Measurements from ENCODE around the gene TTPAL.

The TTPAL gene

GRCh38 chr20:44438782-44439181 is 36.9 kb upstream of the TTPAL start:
- DNase-seq (ENCODE audit: extremely low read depth in 1 of 2, low read depth in 1 of 2) = no peak

GRCh38 chr20:44439318-44439717 is 36.4 kb upstream of the TTPAL start:
- DNase-seq (ENCODE audit: extremely low read depth in 1 of 2, low read depth in 1 of 2) = no peak

GRCh38 chr20:44442298-44443070 is 33.2 kb upstream of the TTPAL start:
- no peak for DNase-seq (ENCODE audit: extremely low read depth in 1 of 2, low read depth in 1 of 2)

GRCh38 chr20:44445742-44446710 is 29.6 kb upstream of the TTPAL start:
- DNase-seq (ENCODE audit: extremely low read depth in 1 of 2, low read depth in 1 of 2) = no peak

GRCh38 chr20:44447827-44448419 is 27.8 kb upstream of the TTPAL start:
- DNase-seq (ENCODE audit: extremely low read depth in 1 of 2, low read depth in 1 of 2) = no peak

- no peak for DNase-seq (ENCODE audit: extremely low read depth in 1 of 2, low read depth in 1 of 2)
These were observed 26.7 kb upstream of the TTPAL start for GRCh38 chr20:44448753-44449546.

GRCh38 chr20:44449864-44450263 is 25.8 kb upstream of the TTPAL start:
- DNase-seq (ENCODE audit: extremely low read depth in 1 of 2, low read depth in 1 of 2) = no peak

DNA sequence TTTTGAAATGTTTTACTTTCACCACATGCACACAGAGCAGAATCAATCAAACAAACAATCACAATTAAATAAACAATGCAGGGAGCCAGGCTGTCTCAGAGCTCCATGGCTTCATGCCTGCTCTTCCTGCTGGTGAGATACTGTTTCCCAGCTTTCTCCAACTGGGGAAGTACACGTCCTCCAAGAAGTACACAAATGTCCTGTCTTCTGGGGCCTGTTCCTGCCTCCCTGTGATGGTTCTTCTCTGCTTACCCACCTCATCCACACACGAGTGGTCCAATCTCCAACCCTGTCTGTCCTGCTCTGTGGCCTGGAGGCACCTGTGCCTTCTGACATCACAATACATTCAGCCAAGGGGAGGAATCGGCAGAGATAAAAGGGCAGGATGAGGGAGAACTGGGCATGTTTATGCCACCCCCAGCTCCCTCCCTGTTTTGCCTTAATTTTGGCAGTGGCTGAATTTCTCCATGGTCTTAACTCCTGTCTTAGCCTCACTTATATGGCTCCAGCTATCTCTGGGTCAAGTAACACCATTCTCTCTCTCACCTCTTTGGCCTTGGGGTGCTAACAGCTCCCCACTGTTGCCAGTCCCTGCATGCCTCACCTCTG is 25.3 kb upstream of the TTPAL start:
- no peak for DNase-seq (ENCODE audit: extremely low read depth in 1 of 2, low read depth in 1 of 2)

DNA sequence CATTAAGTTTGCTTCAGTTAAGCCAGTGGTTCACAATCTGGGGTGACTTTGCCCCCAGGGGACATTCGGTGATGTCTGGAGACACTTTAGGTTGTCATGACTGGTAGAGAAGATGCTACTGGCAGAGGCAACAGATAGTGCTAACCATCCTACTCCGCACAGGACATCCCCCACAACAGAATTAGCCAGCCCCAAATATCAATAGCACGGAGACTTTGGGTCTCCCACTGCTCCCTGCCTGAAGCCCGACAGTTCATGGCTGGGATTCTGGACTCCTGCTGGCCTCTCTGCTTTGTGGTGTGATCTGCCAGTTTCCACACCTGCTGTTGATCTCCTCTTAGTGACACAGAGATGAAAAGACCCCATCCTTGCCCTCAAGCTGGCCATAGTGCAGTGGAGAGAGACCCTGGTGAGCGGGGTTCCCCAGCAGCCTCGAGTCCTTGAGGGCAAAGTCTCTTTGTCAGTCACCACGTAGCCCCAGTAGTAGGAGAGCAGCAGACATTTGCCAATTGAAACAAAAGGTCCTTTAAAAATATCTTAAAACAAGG is 24.7 kb upstream of the TTPAL start:
- no peak for DNase-seq (ENCODE audit: extremely low read depth in 1 of 2, low read depth in 1 of 2)

- no peak for DNase-seq (ENCODE audit: extremely low read depth in 1 of 2, low read depth in 1 of 2)
These were observed 21.2 kb upstream of the TTPAL start for GRCh38 chr20:44454306-44454963.

- no peak for DNase-seq (ENCODE audit: extremely low read depth in 1 of 2, low read depth in 1 of 2)
These were observed 20.5 kb upstream of the TTPAL start for GRCh38 chr20:44455126-44455525.

GRCh38 chr20:44456611-44457010 is 19.1 kb upstream of the TTPAL start:
- DNase-seq (ENCODE audit: extremely low read depth in 1 of 2, low read depth in 1 of 2) = no peak

DNA sequence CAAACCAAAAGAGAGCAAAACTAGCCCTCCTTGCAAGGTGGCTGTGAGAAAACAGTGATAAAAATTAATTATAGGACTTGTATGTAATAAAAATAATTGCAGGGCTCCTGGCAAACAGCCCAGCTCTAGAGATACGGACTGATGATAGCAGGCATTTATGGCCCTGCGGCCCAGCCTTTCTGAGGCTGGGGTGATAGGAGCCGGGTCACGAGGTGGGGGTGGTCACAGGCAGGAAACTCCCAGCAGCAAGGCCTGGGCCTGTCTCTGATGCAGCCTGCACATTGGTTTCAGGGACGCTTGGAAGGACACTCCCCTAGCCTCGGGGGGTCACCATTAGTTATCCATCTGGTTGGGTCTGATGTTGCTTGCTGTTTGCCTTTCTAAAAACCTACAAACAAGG is 18.7 kb upstream of the TTPAL start:
- no peak for DNase-seq (ENCODE audit: extremely low read depth in 1 of 2, low read depth in 1 of 2)

- DNase-seq (ENCODE audit: extremely low read depth in 1 of 2, low read depth in 1 of 2) = no peak
These were observed 16.4 kb upstream of the TTPAL start for GRCh38 chr20:44459271-44459670.

GRCh38 chr20:44460795-44461141 is 14.9 kb upstream of the TTPAL start:
- DNase-seq (ENCODE audit: extremely low read depth in 1 of 2, low read depth in 1 of 2) = no peak

- DNase-seq (ENCODE audit: extremely low read depth in 1 of 2, low read depth in 1 of 2) = no peak
These were observed 14.4 kb upstream of the TTPAL start for GRCh38 chr20:44461142-44461802.

DNA sequence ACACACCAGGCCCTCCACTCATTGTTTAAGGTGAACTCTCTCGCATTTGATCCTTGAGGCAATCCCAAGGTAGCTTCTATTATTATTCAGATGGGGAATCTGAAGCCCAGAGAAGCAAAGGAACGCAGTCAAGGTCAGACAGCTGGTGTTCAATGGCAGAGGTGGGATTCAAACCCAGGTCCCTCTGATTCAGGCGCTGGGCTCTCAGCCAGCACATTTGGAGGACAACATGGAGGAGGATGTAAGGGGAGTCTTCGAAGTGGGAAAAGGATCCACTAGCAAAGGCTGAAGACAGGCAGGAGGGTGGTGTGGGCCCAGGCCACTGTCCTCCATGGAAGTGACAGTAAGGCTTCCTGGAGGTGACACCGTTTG is 13.9 kb upstream of the TTPAL start:
- no peak for DNase-seq (ENCODE audit: extremely low read depth in 1 of 2, low read depth in 1 of 2)

- DNase-seq (ENCODE audit: extremely low read depth in 1 of 2, low read depth in 1 of 2) = no peak
These were observed 12.2 kb upstream of the TTPAL start for GRCh38 chr20:44463466-44463865.

GRCh38 chr20:44464514-44464913 is 11.2 kb upstream of the TTPAL start:
- no peak for DNase-seq (ENCODE audit: extremely low read depth in 1 of 2, low read depth in 1 of 2)

Data from activated CD8-positive, alpha-beta memory T cell treated with anti-CD3 and anti-CD28 coated beads for 1 hour (primary cell).